PC-3 (cell line): Measurements from ENCODE around the gene GRK2. TPM values are rescaled to one million over a fixed set of nuclear protein-coding genes. Genes with fewer than 3 reads are reported as not detected.

ENCODE experiments used
- ATAC-seq: fragments of 200-7000 bp; cut with Tn5 transposase; 2 replicates; pipeline ENCODE4 v1.9.1; 2020; ENCODE audit warnings: mild to moderate bottlenecking, moderate library complexity
- BruUV-seq: library from RNA; stranded (reverse); fragments of 400-500 nt; replicated peaks from 2 replicates; lab custom pipeline; 2021; lab: Mats Ljungman, UMichigan
- CTCF ChIA-PET: fragments of 300-600 bp; sonication (Branson Sonifier 250); formaldehyde crosslinking; loops from one replicate; lab custom pipeline; 2022; ENCODE audit warnings: antibody characterized with exemption; lab: Charles Lee
- POLR2A ChIA-PET: fragments of 300-600 bp; sonication (Branson Sonifier 250); formaldehyde crosslinking; loops from one replicate; lab custom pipeline; 2022; ENCODE audit warnings: antibody characterized with exemption; ENCODE audit not compliant: unreplicated experiment; lab: Charles Lee
- DNase-seq: peaks from one replicate; pipeline ENCODE4 v3.0.0-alpha.2; 2015
- H2AFZ ChIP-seq: fragments of 300-600 bp; sonication (generic); 2 replicates; pipeline ENCODE4 v1.6.0; 2016; ENCODE audit warnings: antibody characterized with exemption, low read length
- H3F3A ChIP-seq: fragments of 300-600 bp; sonication (generic); one replicate; pipeline ENCODE4 v1.6.0; 2017; ENCODE audit warnings: antibody characterized with exemption, low read length, control low read depth, mild to moderate bottlenecking; ENCODE audit not compliant: unreplicated experiment
- H3K27ac ChIP-seq: fragments of 300-600 bp; sonication (generic); 2 replicates; pipeline ENCODE4 v1.5.1; 2016; ENCODE audit warnings: mild to moderate bottlenecking, low read length
- H3K27me3 ChIP-seq: fragments of 300-600 bp; sonication (generic); 2 replicates; pipeline ENCODE4 v1.6.1; 2016; ENCODE audit warnings: low read length, mixed read lengths
- H3K36me3 ChIP-seq: fragments of 300-600 bp; sonication (generic); 2 replicates; pipeline ENCODE4 v1.6.1; 2016; ENCODE audit warnings: low read depth, mixed run types, low read length, mixed read lengths
- H3K4me1 ChIP-seq: fragments of 300-600 bp; sonication (generic); 2 replicates; pipeline ENCODE4 v1.5.1; 2016; ENCODE audit warnings: low read length; ENCODE audit not compliant: insufficient read depth
- H3K4me2 ChIP-seq: fragments of 300-600 bp; sonication (generic); 2 replicates; pipeline ENCODE4 v1.6.0; 2016; ENCODE audit warnings: low read length
- H3K4me3 ChIP-seq: fragments of 300-600 bp; sonication (generic); 2 replicates; pipeline ENCODE4 v1.5.1; 2016; ENCODE audit warnings: mild to moderate bottlenecking, low read length, mixed read lengths
- H3K79me2 ChIP-seq: fragments of 300-600 bp; sonication (generic); 2 replicates; pipeline ENCODE4 v1.6.1; 2017; ENCODE audit warnings: low read length, mixed read lengths
- H3K9ac ChIP-seq: fragments of 300-600 bp; sonication (generic); 2 replicates; pipeline ENCODE4 v1.6.0; 2016; ENCODE audit warnings: mild to moderate bottlenecking, low read length
- H3K9me2 ChIP-seq: fragments of 300-600 bp; sonication (generic); replicated peaks from 2 replicates; pipeline ENCODE4 v1.6.1; 2016; ENCODE audit warnings: mixed run types, low read length, mixed read lengths
- H3K9me3 ChIP-seq: fragments of 300-600 bp; sonication (generic); 2 replicates; pipeline ENCODE4 v1.6.1; 2016; ENCODE audit warnings: low read length, mixed read lengths
- H4K20me1 ChIP-seq: fragments of 300-600 bp; sonication (generic); 2 replicates; pipeline ENCODE4 v1.6.1; 2016; ENCODE audit warnings: low read length, mixed read lengths
- EZH2 ChIP-seq: fragments of 300-600 bp; sonication (generic); IDR thresholded peaks from one replicate; pipeline ENCODE4 v1.6.1; 2017; ENCODE audit warnings: antibody characterized with exemption, mild to moderate bottlenecking, low read length; ENCODE audit not compliant: unreplicated experiment
- EZH2phosphoT487 ChIP-seq: fragments of 300-600 bp; sonication (generic); IDR thresholded peaks from 2 replicates; pipeline ENCODE4 v1.6.1; 2018; ENCODE audit warnings: mild to moderate bottlenecking, antibody characterized with exemption, low read length, borderline replicate concordance
- intact Hi-C: fragments of 100-400 bp; cut with micrococcal nuclease; formaldehyde crosslinking; loops from 2 replicates; pipeline ENCODE4 v1.9.0; 2023
- total RNA-seq: library from RNA; depleted of rRNA; stranded (reverse); fragments of >200 nt; gene quantifications from 2 replicates; pipeline ENCODE4 v1.2.3, GENCODE V29; 2014
- TF ChIP-seq, protein P1 (sequence below): fragments of 300-600 bp; sonication (generic); conservative IDR thresholded peaks from 2 replicates; pipeline ENCODE4 v1.5.1; 2017; ENCODE audit warnings: antibody characterized with exemption, low read depth, mild to moderate bottlenecking, low read length

GRK2 gene
- total RNA-seq, 1 experiment from 2014 or later: 103 TPM

DNA sequence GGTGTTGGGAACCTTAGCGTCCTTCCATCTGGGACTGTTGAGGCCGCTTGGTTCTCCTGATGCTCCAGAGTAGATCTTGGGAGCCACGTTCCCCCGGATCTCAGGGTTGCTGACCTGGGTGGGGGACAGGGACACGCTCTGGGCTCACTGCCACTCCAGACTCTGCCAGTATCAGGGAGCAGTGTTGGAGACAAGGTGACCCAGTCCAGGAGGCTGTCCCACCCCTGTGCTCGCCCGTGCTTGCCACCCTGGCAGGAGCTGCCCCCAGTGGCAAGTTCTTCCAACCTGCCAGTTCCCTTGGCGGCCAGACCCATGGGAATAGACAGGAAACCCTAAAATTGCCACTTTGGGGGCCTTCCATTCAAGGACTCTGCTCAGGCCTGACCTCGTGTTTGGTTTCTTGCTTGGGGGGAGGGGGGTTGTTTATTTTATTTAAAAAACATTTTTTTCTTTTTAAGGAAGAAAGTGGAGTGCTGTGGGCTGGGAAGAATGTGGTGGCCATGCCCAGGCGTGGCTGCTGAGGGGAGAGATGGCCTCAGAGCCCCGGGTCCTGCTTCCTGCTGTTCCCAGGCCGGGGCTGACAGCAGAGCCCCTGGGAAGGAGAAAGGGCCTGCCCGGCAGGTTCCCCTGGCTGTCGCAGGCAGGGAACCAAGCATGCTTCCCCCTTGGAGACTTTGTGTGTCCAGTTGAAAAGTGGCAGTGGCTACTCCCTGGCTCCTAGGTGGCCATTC lies 7.2 kb downstream of the GRK2 start:
- H3K9me2 ChIP-seq: no peaks in the 10 kb centered on the region
- intact Hi-C loops: no loop called here
- DNase-seq (no peak), ATAC-seq (no peak)
- H3K4me2 ChIP-seq: no peak overlapping the region
- ChIA-PET POLR2A (no interaction called here), CTCF (no interaction called here)
- no peak overlapping the region for H3K9ac ChIP-seq
- BruUV-seq: no TSS peak
- TF ChIP-seq EZH2phosphoT487 (no peak), EZH2 (no peak)
- TF ChIP-seq, protein P1, sequence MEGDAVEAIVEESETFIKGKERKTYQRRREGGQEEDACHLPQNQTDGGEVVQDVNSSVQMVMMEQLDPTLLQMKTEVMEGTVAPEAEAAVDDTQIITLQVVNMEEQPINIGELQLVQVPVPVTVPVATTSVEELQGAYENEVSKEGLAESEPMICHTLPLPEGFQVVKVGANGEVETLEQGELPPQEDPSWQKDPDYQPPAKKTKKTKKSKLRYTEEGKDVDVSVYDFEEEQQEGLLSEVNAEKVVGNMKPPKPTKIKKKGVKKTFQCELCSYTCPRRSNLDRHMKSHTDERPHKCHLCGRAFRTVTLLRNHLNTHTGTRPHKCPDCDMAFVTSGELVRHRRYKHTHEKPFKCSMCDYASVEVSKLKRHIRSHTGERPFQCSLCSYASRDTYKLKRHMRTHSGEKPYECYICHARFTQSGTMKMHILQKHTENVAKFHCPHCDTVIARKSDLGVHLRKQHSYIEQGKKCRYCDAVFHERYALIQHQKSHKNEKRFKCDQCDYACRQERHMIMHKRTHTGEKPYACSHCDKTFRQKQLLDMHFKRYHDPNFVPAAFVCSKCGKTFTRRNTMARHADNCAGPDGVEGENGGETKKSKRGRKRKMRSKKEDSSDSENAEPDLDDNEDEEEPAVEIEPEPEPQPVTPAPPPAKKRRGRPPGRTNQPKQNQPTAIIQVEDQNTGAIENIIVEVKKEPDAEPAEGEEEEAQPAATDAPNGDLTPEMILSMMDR: no peak
- no peaks in the 10 kb centered on the region for H3K27me3 ChIP-seq
- H3F3A ChIP-seq: no peaks in the 10 kb centered on the region
- peaks cover 14% of the 10 kb centered on the region; the same call in 1 of the 2 replicates for H3K36me3 ChIP-seq
- H3K9me3 ChIP-seq: no peaks in the 10 kb centered on the region
- H2AFZ ChIP-seq: no peak overlapping the region
- peaks cover 86% of the 10 kb centered on the region for H3K79me2 ChIP-seq
- peaks cover 15% of the 10 kb centered on the region for H3K4me1 ChIP-seq
- no peak overlapping the region for H3K4me3 ChIP-seq
- no peak overlapping the region for H3K27ac ChIP-seq
- H4K20me1 ChIP-seq: peaks cover 42% of the 10 kb centered on the region

DNA sequence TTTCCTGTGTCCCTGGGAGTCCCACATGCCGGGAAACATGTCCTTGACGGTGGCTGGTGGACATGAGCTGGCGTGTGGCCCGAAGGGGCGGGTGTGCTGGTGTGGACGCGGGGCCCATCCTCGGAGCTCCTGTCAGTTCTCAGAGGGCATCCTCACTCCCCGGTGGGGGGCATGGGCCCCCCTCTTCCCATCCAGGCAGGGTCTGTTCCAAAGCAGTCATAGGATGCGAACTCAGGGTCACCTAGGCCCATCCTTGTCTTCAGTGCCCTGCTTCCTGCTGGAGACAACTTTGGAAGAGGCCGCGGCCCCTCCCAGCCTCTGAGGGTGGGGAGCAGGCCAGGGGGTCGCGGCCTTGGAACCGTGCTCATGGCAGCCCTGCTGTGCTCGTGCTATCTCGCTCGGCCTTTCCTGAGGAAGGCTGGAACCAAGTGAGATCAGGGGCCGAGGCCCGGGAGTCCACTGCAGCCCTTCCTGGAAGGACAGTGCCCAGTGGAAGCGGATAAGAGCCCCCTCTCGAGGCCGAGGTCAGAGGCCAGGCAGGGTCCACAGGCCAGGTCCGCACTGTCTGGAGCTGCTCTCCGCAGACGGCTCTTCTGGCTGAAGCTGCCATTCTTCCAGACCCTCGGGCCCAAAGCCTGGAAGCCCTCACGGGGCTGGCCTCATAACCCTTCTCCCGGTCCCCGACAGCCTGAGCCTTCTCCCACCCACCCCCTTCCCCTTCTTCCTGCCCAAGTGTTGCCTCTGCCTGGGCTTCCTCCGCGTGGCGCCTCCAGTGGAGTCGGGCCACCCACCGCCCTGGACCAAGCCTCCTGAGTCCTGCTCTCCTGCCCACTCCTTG lies 8.7 kb downstream of the GRK2 start:
- Histone ChIP-seq H3K27ac (no peak overlapping the region), H4K20me1 (peaks cover 28% of the 10 kb centered on the region), H3K4me1 (peaks cover 3% of the 10 kb centered on the region; the same call in 1 of the 2 replicates), H3K9me2 (no peaks in the 10 kb centered on the region), H3K4me2 (no peak overlapping the region), H3K36me3 (peaks cover 22% of the 10 kb centered on the region), H3K27me3 (no peaks in the 10 kb centered on the region), H2AFZ (no peak overlapping the region), H3F3A (no peaks in the 10 kb centered on the region), H3K9ac (no peak overlapping the region), H3K79me2 (peaks cover 71% of the 10 kb centered on the region), H3K9me3 (no peaks in the 10 kb centered on the region), H3K4me3 (no peak overlapping the region)
- TF ChIP-seq EZH2phosphoT487: no peak
- TF ChIP-seq, protein P1: no peak
- no peak for TF ChIP-seq EZH2
- BruUV-seq: no TSS peak
- ATAC-seq: no peak
- intact Hi-C loops: no loop called here
- DNase-seq: no peak
- ChIA-PET CTCF (no interaction called here), POLR2A (no interaction called here)
